IMR-90 (cell line): ENCODE data around the gene NHP2. TPM values are rescaled to one million over a fixed set of nuclear protein-coding genes. Genes with fewer than 3 reads are reported as not detected.

Source experiments
- ATAC-seq: fragments of 200-7000 bp; cut with Tn5 transposase; 2 replicates; pipeline ENCODE4 v1.9.1; 2020; ENCODE audit warnings: low read depth, mild to moderate bottlenecking, moderate library complexity
- BruUV-seq: library from RNA; stranded (reverse); fragments of 400-500 nt; replicated peaks from 2 replicates; lab custom pipeline; 2021; lab: Mats Ljungman, UMichigan
- CTCF ChIA-PET: fragments of 300-600 bp; formaldehyde crosslinking; extraction: SDS; loops from one replicate; lab custom pipeline; 2021; ENCODE audit warnings: antibody characterized with exemption; lab: Yijun Ruan, JAX
- POLR2A ChIA-PET: fragments of 300-600 bp; sonication (Branson Sonifier 250); formaldehyde crosslinking; loops from one replicate; lab custom pipeline; 2022; ENCODE audit warnings: antibody characterized with exemption; ENCODE audit not compliant: unreplicated experiment; lab: Charles Lee
- DNase-seq: peaks from one replicate; pipeline ENCODE4 v3.0.0; 2013
- H2AFZ ChIP-seq: replicated peaks from 2 replicates; pipeline ENCODE3; 2013; ENCODE audit warnings: low read length, mild to moderate bottlenecking; ENCODE audit not compliant: poor library complexity
- H2AK5ac ChIP-seq: 2 replicates; pipeline ENCODE4 v1.6.1; 2013; ENCODE audit warnings: low read depth, low read length, inconsistent platforms
- H2AK9ac ChIP-seq: replicated peaks from 2 replicates; pipeline ENCODE3; 2013; ENCODE audit warnings: mild to moderate bottlenecking, low read depth, low read length, moderate library complexity; ENCODE audit not compliant: poor library complexity
- H2BK120ac ChIP-seq: 2 replicates; pipeline ENCODE4 v1.6.1; 2013; ENCODE audit warnings: low read depth, low read length, inconsistent platforms
- H2BK15ac ChIP-seq: 3 replicates; pipeline ENCODE4 v1.6.1; 2013; ENCODE audit warnings: low read depth, low read length, inconsistent platforms
- H2BK20ac ChIP-seq: 2 replicates; pipeline ENCODE4 v1.6.1; 2013; ENCODE audit warnings: low read depth, mild to moderate bottlenecking, inconsistent platforms, low read length, moderate library complexity
- H2BK5ac ChIP-seq: 2 replicates; pipeline ENCODE4 v1.6.1; 2013; ENCODE audit warnings: mild to moderate bottlenecking, low read depth, low read length, inconsistent platforms; ENCODE audit not compliant: poor library complexity, severe bottlenecking
- H3K14ac ChIP-seq: replicated peaks from 2 replicates; pipeline ENCODE4 v1.6.1; 2013; ENCODE audit warnings: low read depth, low read length, inconsistent platforms
- H3K18ac ChIP-seq: 2 replicates; pipeline ENCODE4 v1.6.1; 2013; ENCODE audit warnings: low read depth, low read length, control low read depth
- H3K23ac ChIP-seq: 2 replicates; pipeline ENCODE4 v1.6.1; 2013; ENCODE audit warnings: low read depth, low read length, inconsistent platforms
- H3K27ac ChIP-seq: 2 replicates; pipeline ENCODE4 v1.5.1; 2013; ENCODE audit warnings: mild to moderate bottlenecking, control low read depth, low read length; ENCODE audit not compliant: insufficient read depth
- H3K27me3 ChIP-seq: 2 replicates; pipeline ENCODE4 v1.6.1; 2013; ENCODE audit warnings: low read length; ENCODE audit not compliant: control insufficient read depth, insufficient read depth
- H3K36me3 ChIP-seq: 2 replicates; pipeline ENCODE4 v1.6.1; 2013; ENCODE audit warnings: low read length, mixed read lengths; ENCODE audit not compliant: control insufficient read depth, insufficient read depth
- H3K4ac ChIP-seq: 2 replicates; pipeline ENCODE4 v1.6.1; 2013; ENCODE audit warnings: low read depth, low read length, inconsistent platforms
- H3K4me1 ChIP-seq: 2 replicates; pipeline ENCODE4 v1.6.1; 2013; ENCODE audit warnings: low read length, mixed read lengths; ENCODE audit not compliant: control insufficient read depth, insufficient read depth
- H3K4me2 ChIP-seq: 2 replicates; pipeline ENCODE4 v1.6.1; 2013; ENCODE audit warnings: low read depth, mild to moderate bottlenecking, control low read depth, low read length, moderate library complexity
- H3K4me3 ChIP-seq: 2 replicates; pipeline ENCODE4 v1.5.1; 2013; ENCODE audit warnings: low read depth, mild to moderate bottlenecking, control low read depth, low read length, moderate library complexity; ENCODE audit not compliant: insufficient read depth
- H3K56ac ChIP-seq: 2 replicates; pipeline ENCODE4 v1.6.1; 2013; ENCODE audit warnings: low read length, inconsistent platforms; ENCODE audit not compliant: insufficient read depth; ENCODE audit errors: extremely low read depth
- H3K79me1 ChIP-seq, 2 experiments: 2 replicates each; pipeline ENCODE4 v1.6.1; 2013; ENCODE audit warnings: low read length in 2 of 2, inconsistent platforms in 1 of 2, low read depth in 1 of 2
- H3K9ac ChIP-seq: 2 replicates; pipeline ENCODE4 v1.6.1; 2013; ENCODE audit warnings: low read depth, low read length, control low read depth
- H3K9me1 ChIP-seq: 2 replicates; pipeline ENCODE4 v1.6.1; 2013; ENCODE audit warnings: low read length, inconsistent platforms; ENCODE audit not compliant: insufficient read depth
- H3K9me3 ChIP-seq: 2 replicates; pipeline ENCODE4 v1.6.1; 2013; ENCODE audit warnings: low read length; ENCODE audit not compliant: control insufficient read depth, insufficient read depth
- H4K20me1 ChIP-seq: 2 replicates; pipeline ENCODE4 v1.6.1; 2013; ENCODE audit warnings: low read length, inconsistent platforms; ENCODE audit not compliant: insufficient read depth
- H4K5ac ChIP-seq: 2 replicates; pipeline ENCODE4 v1.6.1; 2013; ENCODE audit warnings: mild to moderate bottlenecking, low read depth, low read length, control low read depth
- H4K8ac ChIP-seq, 2 experiments: 2 replicates each; pipeline ENCODE4 v1.6.1; 2013; ENCODE audit warnings: low read depth in 2 of 2, low read length in 2 of 2, control low read depth in 1 of 2, inconsistent platforms in 1 of 2
- H4K91ac ChIP-seq: 2 replicates; pipeline ENCODE4 v1.6.1; 2013; ENCODE audit warnings: low read depth, low read length, inconsistent platforms; ENCODE audit not compliant: insufficient read depth
- BHLHE40 ChIP-seq: fragments of 150-350 bp; IDR thresholded peaks from 2 replicates; pipeline ENCODE4 v1.6.1; 2016; ENCODE audit warnings: mild to moderate bottlenecking, low read depth, low read length
- CEBPB ChIP-seq: IDR thresholded peaks from 2 replicates; pipeline ENCODE4 v1.6.1; 2012; ENCODE audit warnings: low read depth, low read length, improper control_type of control experiment
- CHD1 ChIP-seq: IDR thresholded peaks from 2 replicates; pipeline ENCODE4 v1.6.1; 2012; ENCODE audit warnings: low read depth, low read length, improper control_type of control experiment
- FOS ChIP-seq: fragments of 150-350 bp; IDR thresholded peaks from 2 replicates; pipeline ENCODE4 v1.6.1; 2016; ENCODE audit warnings: low read depth, low read length
- MAFK ChIP-seq: IDR thresholded peaks from 2 replicates; pipeline ENCODE4 v1.6.1; 2012; ENCODE audit warnings: low read depth, low read length, improper control_type of control experiment
- MAZ ChIP-seq: IDR thresholded peaks from 2 replicates; pipeline ENCODE4 v1.6.1; 2012; ENCODE audit warnings: low read depth, mild to moderate bottlenecking, low read length, improper control_type of control experiment, moderate library complexity, borderline replicate concordance
- MXI1 ChIP-seq: IDR thresholded peaks from 2 replicates; pipeline ENCODE4 v1.6.1; 2012; ENCODE audit warnings: low read depth, mild to moderate bottlenecking, low read length, moderate library complexity, borderline replicate concordance
- NFE2L2 ChIP-seq: fragments of 150-350 bp; IDR thresholded peaks from 2 replicates; pipeline ENCODE4 v1.6.1; 2016; ENCODE audit warnings: low read depth, mild to moderate bottlenecking, low read length
- POLR2A ChIP-seq: IDR thresholded peaks from 2 replicates; pipeline ENCODE4 v1.6.1; 2012; ENCODE audit warnings: mild to moderate bottlenecking, low read depth, low read length
- RAD21 ChIP-seq: IDR thresholded peaks from 2 replicates; pipeline ENCODE4 v1.6.1; 2012; ENCODE audit warnings: low read length, improper control_type of control experiment
- RCOR1 ChIP-seq: IDR thresholded peaks from 2 replicates; pipeline ENCODE4 v1.6.1; 2012; ENCODE audit warnings: mild to moderate bottlenecking, low read length, improper control_type of control experiment; ENCODE audit not compliant: insufficient replicate concordance
- RFX5 ChIP-seq: IDR thresholded peaks from 2 replicates; pipeline ENCODE4 v1.8.0; 2012; ENCODE audit warnings: low read depth, mild to moderate bottlenecking, low read length, moderate library complexity
- SMC3 ChIP-seq: fragments of 150-350 bp; IDR thresholded peaks from 2 replicates; pipeline ENCODE4 v1.6.1; 2016; ENCODE audit warnings: low read depth, mild to moderate bottlenecking, antibody characterized with exemption, low read length, moderate library complexity
- dilution Hi-C: fragments of 300-500 bp; cut with HindIII; formaldehyde crosslinking; loops from one replicate; pipeline ENCODE4 v1.14.3; 2018; ENCODE audit warnings: low sequenced_read_pairs; ENCODE audit not compliant: unreplicated experiment
- in situ Hi-C: fragments of 300-500 bp; cut with MboI; formaldehyde crosslinking; loops from 3 replicates; pipeline ENCODE4 v1.14.3; 2019; ENCODE audit warnings: low sequenced_read_pairs, inconsistent platforms, mixed read lengths
- intact Hi-C: fragments of 100-400 bp; cut with micrococcal nuclease; formaldehyde crosslinking; loops from 2 replicates; pipeline ENCODE4 v1.10.0; 2022
- polyA plus RNA-seq, 3 experiments: library from polyadenylated mRNA; depleted of rRNA; stranded (reverse); fragments of >200 nt; gene quantifications; 2 replicates each; pipeline ENCODE4 v1.2.3, GENCODE V29; 2012; ENCODE audit warnings: low replicate concordance in 1 of 3
- total RNA-seq: library from RNA; depleted of rRNA; stranded (reverse); fragments of >200 nt; gene quantifications from 2 replicates; pipeline ENCODE4 v1.2.3, GENCODE V29; 2012
- TF ChIP-seq, protein P1 (sequence below): conservative IDR thresholded peaks from 2 replicates; pipeline ENCODE4 v1.5.1; 2012; ENCODE audit warnings: mild to moderate bottlenecking, low read depth, low read length, improper control_type of control experiment
- TF ChIP-seq, protein P2 (sequence below): fragments of 150-350 bp; IDR thresholded peaks from 2 replicates; pipeline ENCODE4 v1.6.1; 2017; ENCODE audit warnings: mild to moderate bottlenecking, antibody characterized with exemption, low read length, low read depth
- TF ChIP-seq, protein P3 (sequence below): fragments of 150-350 bp; IDR thresholded peaks from 2 replicates; pipeline ENCODE4 v1.6.1; 2016; ENCODE audit warnings: low read depth, mild to moderate bottlenecking, low read length, moderate library complexity, borderline replicate concordance

Gene NHP2
- total and polyA plus RNA-seq, 2 of the 4 experiments (the other 2 are of a cell fraction) = 180 to 278 TPM

DNA sequence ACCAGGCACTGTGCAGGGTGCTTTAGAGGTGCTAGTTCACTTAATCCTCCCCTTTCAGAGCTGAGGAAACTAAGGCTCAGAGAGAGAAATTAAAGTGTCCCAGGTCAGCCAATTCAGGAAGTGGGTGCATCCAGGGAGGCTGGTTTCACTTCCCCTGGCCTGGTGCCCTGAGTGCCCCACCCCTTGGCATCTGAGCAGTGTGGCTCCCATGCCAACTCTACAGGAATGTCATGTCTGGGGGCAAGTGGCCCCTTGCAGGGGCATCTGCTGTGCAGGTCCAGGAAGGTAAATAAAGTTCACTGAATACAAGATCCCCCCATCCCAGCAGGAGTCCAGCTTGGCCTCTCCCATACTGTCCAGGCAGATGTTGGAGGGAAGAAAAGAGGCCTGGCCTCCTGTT, 44.7 kb downstream of the NHP2 start:
- no peak overlapping the region for H3K23ac ChIP-seq
- ChIA-PET CTCF (no interaction called here), POLR2A (no interaction called here)
- dilution Hi-C loops (no loop called here), intact Hi-C loops (no loop called here), in situ Hi-C loops (no loop called here)
- DNase-seq = no peak
- no peak overlapping the region for H3K56ac ChIP-seq
- no peak overlapping the region for H2AK5ac ChIP-seq
- no peaks in the 10 kb centered on the region; the same call in 1 of the 2 replicates for H3K4me1 ChIP-seq
- H3K9me1 ChIP-seq = no peaks in the 10 kb centered on the region
- H3K4ac ChIP-seq = no peak overlapping the region
- H2AFZ ChIP-seq = no peak overlapping the region
- H3K4me3 ChIP-seq = no peak overlapping the region
- H3K9me3 ChIP-seq = no peaks in the 10 kb centered on the region
- no peak overlapping the region for H2BK120ac ChIP-seq
- no peak overlapping the region for H4K5ac ChIP-seq
- H4K8ac ChIP-seq = no peak overlapping the region
- H2BK15ac ChIP-seq = no peak overlapping the region
- H2BK20ac ChIP-seq = no peak overlapping the region
- no peak overlapping the region for H2AK9ac ChIP-seq
- H3K36me3 ChIP-seq = no peaks in the 10 kb centered on the region
- no TSS peak for BruUV-seq
- no peak for ATAC-seq
- H3K18ac ChIP-seq = no peak overlapping the region
- H4K91ac ChIP-seq = no peak overlapping the region
- no peak overlapping the region for H3K14ac ChIP-seq
- peaks cover 31% of the 10 kb centered on the region for H3K27me3 ChIP-seq
- no peaks in the 10 kb centered on the region for H4K20me1 ChIP-seq
- H3K9ac ChIP-seq = no peak overlapping the region
- TF ChIP-seq MAFK (no peak), RAD21 (no peak), BHLHE40 (no peak), MAZ (no peak), NFE2L2 (no peak), CEBPB (no peak), FOS (no peak), MXI1 (no peak), CHD1 (no peak), SMC3 (no peak), RFX5 (no peak), POLR2A (no peak), RCOR1 (no peak)
- TF ChIP-seq, protein P1, sequence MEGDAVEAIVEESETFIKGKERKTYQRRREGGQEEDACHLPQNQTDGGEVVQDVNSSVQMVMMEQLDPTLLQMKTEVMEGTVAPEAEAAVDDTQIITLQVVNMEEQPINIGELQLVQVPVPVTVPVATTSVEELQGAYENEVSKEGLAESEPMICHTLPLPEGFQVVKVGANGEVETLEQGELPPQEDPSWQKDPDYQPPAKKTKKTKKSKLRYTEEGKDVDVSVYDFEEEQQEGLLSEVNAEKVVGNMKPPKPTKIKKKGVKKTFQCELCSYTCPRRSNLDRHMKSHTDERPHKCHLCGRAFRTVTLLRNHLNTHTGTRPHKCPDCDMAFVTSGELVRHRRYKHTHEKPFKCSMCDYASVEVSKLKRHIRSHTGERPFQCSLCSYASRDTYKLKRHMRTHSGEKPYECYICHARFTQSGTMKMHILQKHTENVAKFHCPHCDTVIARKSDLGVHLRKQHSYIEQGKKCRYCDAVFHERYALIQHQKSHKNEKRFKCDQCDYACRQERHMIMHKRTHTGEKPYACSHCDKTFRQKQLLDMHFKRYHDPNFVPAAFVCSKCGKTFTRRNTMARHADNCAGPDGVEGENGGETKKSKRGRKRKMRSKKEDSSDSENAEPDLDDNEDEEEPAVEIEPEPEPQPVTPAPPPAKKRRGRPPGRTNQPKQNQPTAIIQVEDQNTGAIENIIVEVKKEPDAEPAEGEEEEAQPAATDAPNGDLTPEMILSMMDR = no peak
- TF ChIP-seq, protein P2, sequence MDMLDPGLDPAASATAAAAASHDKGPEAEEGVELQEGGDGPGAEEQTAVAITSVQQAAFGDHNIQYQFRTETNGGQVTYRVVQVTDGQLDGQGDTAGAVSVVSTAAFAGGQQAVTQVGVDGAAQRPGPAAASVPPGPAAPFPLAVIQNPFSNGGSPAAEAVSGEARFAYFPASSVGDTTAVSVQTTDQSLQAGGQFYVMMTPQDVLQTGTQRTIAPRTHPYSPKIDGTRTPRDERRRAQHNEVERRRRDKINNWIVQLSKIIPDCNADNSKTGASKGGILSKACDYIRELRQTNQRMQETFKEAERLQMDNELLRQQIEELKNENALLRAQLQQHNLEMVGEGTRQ = no peak
- TF ChIP-seq, protein P3, sequence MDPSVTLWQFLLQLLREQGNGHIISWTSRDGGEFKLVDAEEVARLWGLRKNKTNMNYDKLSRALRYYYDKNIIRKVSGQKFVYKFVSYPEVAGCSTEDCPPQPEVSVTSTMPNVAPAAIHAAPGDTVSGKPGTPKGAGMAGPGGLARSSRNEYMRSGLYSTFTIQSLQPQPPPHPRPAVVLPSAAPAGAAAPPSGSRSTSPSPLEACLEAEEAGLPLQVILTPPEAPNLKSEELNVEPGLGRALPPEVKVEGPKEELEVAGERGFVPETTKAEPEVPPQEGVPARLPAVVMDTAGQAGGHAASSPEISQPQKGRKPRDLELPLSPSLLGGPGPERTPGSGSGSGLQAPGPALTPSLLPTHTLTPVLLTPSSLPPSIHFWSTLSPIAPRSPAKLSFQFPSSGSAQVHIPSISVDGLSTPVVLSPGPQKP = no peak
- H3K4me2 ChIP-seq = no peak overlapping the region
- H2BK5ac ChIP-seq = no peak overlapping the region
- no peaks in the 10 kb centered on the region for H3K79me1 ChIP-seq
- H3K27ac ChIP-seq = no peak overlapping the region
